OCI-LY3 (cell line): Measurements from ENCODE around the gene CCS.

Experiments
- H2AFZ ChIP-seq: fragments of 200-600, 300-600 bp; shearing (Covaris generic); 2 replicates; pipeline ENCODE4 v1.6.0; 2014; ENCODE audit warnings: antibody characterized with exemption, low read depth, low read length
- H3K27ac ChIP-seq: fragments of 200-600, 300-600 bp; sonication (generic); 2 replicates; pipeline ENCODE4 v1.5.1; 2014; ENCODE audit warnings: mild to moderate bottlenecking, low read length, moderate library complexity, mixed read lengths
- H3K27me3 ChIP-seq: fragments of 200-600, 300-600 bp; sonication (generic); 2 replicates; pipeline ENCODE4 v1.6.1; 2014; ENCODE audit warnings: low read depth, low read length, mixed read lengths
- H3K36me3 ChIP-seq: fragments of 200-600, 300-600 bp; sonication (generic); replicated peaks from 2 replicates; pipeline ENCODE3; 2014; ENCODE audit warnings: low read depth, low read length, mixed read lengths
- H3K4me1 ChIP-seq: fragments of 300-600, 200-600 bp; sonication (generic); 2 replicates; pipeline ENCODE4 v1.6.1; 2014; ENCODE audit warnings: low read length, mixed read lengths
- H3K4me2 ChIP-seq: fragments of 200-600, 300-600 bp; sonication (generic); 2 replicates; pipeline ENCODE4 v1.6.1; 2014; ENCODE audit warnings: low read length, mixed read lengths
- H3K4me3 ChIP-seq: fragments of 300-600, 200-600 bp; sonication (generic); 2 replicates; pipeline ENCODE4 v1.5.1; 2014; ENCODE audit warnings: antibody characterized with exemption, mild to moderate bottlenecking, low read length, moderate library complexity
- H3K79me2 ChIP-seq: fragments of 300-600, 200-600 bp; shearing (Covaris generic); 2 replicates; pipeline ENCODE4 v1.6.1; 2014; ENCODE audit warnings: mild to moderate bottlenecking, low read length, mixed read lengths
- H3K9ac ChIP-seq: fragments of 300-600, 200-600 bp; shearing (Covaris generic); 2 replicates; pipeline ENCODE4 v1.6.0; 2014; ENCODE audit warnings: mild to moderate bottlenecking, low read length, moderate library complexity
- H3K9me3 ChIP-seq: fragments of 200-600, 300-600 bp; shearing (Covaris generic); 2 replicates; pipeline ENCODE4 v1.6.1; 2014; ENCODE audit warnings: low read length, mixed read lengths; ENCODE audit not compliant: insufficient read depth
- H4K20me1 ChIP-seq: fragments of 200-600, 300-600 bp; sonication (generic); 2 replicates; pipeline ENCODE4 v1.6.1; 2016; ENCODE audit warnings: low read length, mixed read lengths; ENCODE audit not compliant: insufficient read depth
- CTCF ChIP-seq: fragments of 200-600, 300-600 bp; sonication (generic); IDR thresholded peaks from 2 replicates; pipeline ENCODE4 v1.5.1; 2014; ENCODE audit warnings: antibody characterized with exemption, low read length, low read depth
- EZH2phosphoT487 ChIP-seq: fragments of 200-600 bp; shearing (Covaris generic); IDR thresholded peaks from 2 replicates; pipeline ENCODE4 v1.6.1; 2018; ENCODE audit warnings: antibody characterized with exemption, mixed run types, low read depth

Gene CCS

GRCh38 chr11:66555416-66555815 lies 37.6 kb upstream of the CCS start:
- H3K27ac ChIP-seq, result no peak overlapping the region
- H3K9ac ChIP-seq, result no peak overlapping the region
- no peaks in the 10 kb centered on the region for H3K36me3 ChIP-seq
- no peaks in the 10 kb centered on the region for H3K9me3 ChIP-seq
- H3K4me2 ChIP-seq, result no peak overlapping the region
- H3K79me2 ChIP-seq, result no peaks in the 10 kb centered on the region
- H4K20me1 ChIP-seq, result no peaks in the 10 kb centered on the region
- no peak overlapping the region for H3K4me3 ChIP-seq
- H3K27me3 ChIP-seq, result no peaks in the 10 kb centered on the region
- TF ChIP-seq CTCF (no peak), EZH2phosphoT487 (no peak)
- H3K4me1 ChIP-seq, result no peaks in the 10 kb centered on the region
- no peak overlapping the region for H2AFZ ChIP-seq

- no peaks in the 10 kb centered on the region for H3K9me3 ChIP-seq
- TF ChIP-seq CTCF (no peak), EZH2phosphoT487 (no peak)
- no peak overlapping the region for H3K4me2 ChIP-seq
- H3K79me2 ChIP-seq, result no peaks in the 10 kb centered on the region
- no peaks in the 10 kb centered on the region for H3K27me3 ChIP-seq
- H3K4me3 ChIP-seq, result no peak overlapping the region
- H3K4me1 ChIP-seq, result no peaks in the 10 kb centered on the region
- no peak overlapping the region for H2AFZ ChIP-seq
- H3K36me3 ChIP-seq, result no peaks in the 10 kb centered on the region
- no peaks in the 10 kb centered on the region for H4K20me1 ChIP-seq
- H3K9ac ChIP-seq, result no peak overlapping the region
- no peak overlapping the region for H3K27ac ChIP-seq
These were observed 36.9 kb upstream of the CCS start for GRCh38 chr11:66556086-66556485.

- H3K9ac ChIP-seq, result no peak overlapping the region
- H3K27ac ChIP-seq, result no peak overlapping the region
- TF ChIP-seq EZH2phosphoT487 (no peak), CTCF (no peak)
- H4K20me1 ChIP-seq, result no peaks in the 10 kb centered on the region
- no peak overlapping the region for H2AFZ ChIP-seq
- no peaks in the 10 kb centered on the region for H3K27me3 ChIP-seq
- no peaks in the 10 kb centered on the region for H3K9me3 ChIP-seq
- no peaks in the 10 kb centered on the region for H3K79me2 ChIP-seq
- no peaks in the 10 kb centered on the region for H3K36me3 ChIP-seq
- no peak overlapping the region for H3K4me2 ChIP-seq
- H3K4me3 ChIP-seq, result no peak overlapping the region
- no peaks in the 10 kb centered on the region for H3K4me1 ChIP-seq
These were observed 35.2 kb upstream of the CCS start for GRCh38 chr11:66557733-66558326.

- no peaks in the 10 kb centered on the region for H3K27me3 ChIP-seq
- H3K9ac ChIP-seq, result no peak overlapping the region
- H3K36me3 ChIP-seq, result no peaks in the 10 kb centered on the region
- H3K4me1 ChIP-seq, result no peaks in the 10 kb centered on the region
- no peaks in the 10 kb centered on the region for H4K20me1 ChIP-seq
- no peak overlapping the region for H3K4me2 ChIP-seq
- no peak overlapping the region for H3K4me3 ChIP-seq
- TF ChIP-seq EZH2phosphoT487 (no peak), CTCF (no peak)
- H3K9me3 ChIP-seq, result no peaks in the 10 kb centered on the region
- no peak overlapping the region for H3K27ac ChIP-seq
- no peaks in the 10 kb centered on the region for H3K79me2 ChIP-seq
- H2AFZ ChIP-seq, result no peak overlapping the region
These were observed 33.7 kb upstream of the CCS start for GRCh38 chr11:66559142-66559865.
